K562 (cell line): ENCODE data around the gene SLC1A1. TPM values are rescaled to one million over a fixed set of nuclear protein-coding genes. Genes with fewer than 3 reads are reported as not detected.

Source experiments
- ATAC-seq: fragments of 200-7000 bp; cut with Tn5 transposase; 3 replicates; pipeline ENCODE4 v1.9.1; 2020; ENCODE audit warnings: moderate library complexity
- BruUV-seq: library from RNA; stranded (reverse); fragments of 400-500 nt; replicated peaks from 2 replicates; lab custom pipeline; 2021; lab: Mats Ljungman, UMichigan
- CTCF ChIA-PET: fragments of 300-600 bp; formaldehyde crosslinking; extraction: SDS; loops from one replicate; lab custom pipeline; 2021; ENCODE audit warnings: low intra/inter-chr PET ratio; lab: Yijun Ruan, JAX
- POLR2A ChIA-PET: fragments of 300-600, 350-650 bp; sonication (Branson Sonifier 250); formaldehyde crosslinking; extraction: SDS; loops from one replicate; lab custom pipeline; 2021; ENCODE audit warnings: antibody characterized with exemption, inconsistent platforms; lab: Yijun Ruan, JAX
- DNase-seq, 4 experiments: peaks; one replicate each; pipeline versions ENCODE4 v3.0.0 to v3.0.0-alpha.2; 2011 to 2018; ENCODE audit warnings: low spot score in 3 of 4, mixed read lengths in 3 of 4; ENCODE audit errors: extremely low read depth in 1 of 4
- FAIRE-seq: peaks from 2 replicates; lab custom pipeline; 2011; peaks lifted over from hg19 to GRCh38; lab: Jason Lieb, UNC
- H2AFZ ChIP-seq: 2 replicates; pipeline ENCODE4 v1.6.0; 2011; ENCODE audit warnings: low read depth, low read length, control low read depth, inconsistent platforms
- H3K27ac ChIP-seq: fragments of 200-600 bp; 3 replicates; pipeline ENCODE4 v1.8.0; 2011; ENCODE audit warnings: low read depth, mild to moderate bottlenecking, control low read depth, inconsistent platforms, low read length, moderate library complexity, mixed read lengths; ENCODE audit errors: extremely low read depth
- H3K27me3 ChIP-seq, 2 experiments: fragments of 300-600 bp in 1 of 2; 2 replicates in 1 of 2; 3 replicates in 1 of 2; pipeline versions ENCODE4 v1.6.0 to v1.8.0; 2011; ENCODE audit warnings: inconsistent platforms in 2 of 2, low read length in 2 of 2, mild to moderate bottlenecking in 1 of 2, mixed read lengths in 1 of 2, moderate library complexity in 1 of 2; ENCODE audit not compliant: control insufficient read depth in 2 of 2, insufficient read depth in 2 of 2
- H3K36me3 ChIP-seq: fragments of 300-600 bp; 3 replicates; pipeline ENCODE4 v1.8.0; 2011; ENCODE audit warnings: mild to moderate bottlenecking, low read length, inconsistent platforms; ENCODE audit not compliant: control insufficient read depth, insufficient read depth
- H3K4me1 ChIP-seq, 2 experiments: fragments of 200-600 bp in 1 of 2; replicated peaks in 1 of 2; 2 replicates in 1 of 2; 3 replicates in 1 of 2; pipeline versions ENCODE4 v1.5.1 to v1.8.0; 2011; ENCODE audit warnings: inconsistent platforms in 2 of 2, low read length in 2 of 2, mild to moderate bottlenecking in 1 of 2, mixed read lengths in 1 of 2, moderate library complexity in 1 of 2; ENCODE audit not compliant: control insufficient read depth in 2 of 2, insufficient read depth in 2 of 2
- H3K4me2 ChIP-seq: 2 replicates; pipeline ENCODE4 v1.6.1; 2011; ENCODE audit warnings: low read length, control low read depth, inconsistent platforms, mixed read lengths; ENCODE audit not compliant: insufficient read depth
- H3K4me3 ChIP-seq: fragments of 200-600 bp; sonication (generic), shearing (Covaris generic); 2 replicates; pipeline ENCODE4 v1.5.1; 2016; ENCODE audit warnings: control low read depth, inconsistent platforms
- H3K79me2 ChIP-seq: fragments of 200-600 bp; 3 replicates; pipeline ENCODE4 v1.8.0; 2011; ENCODE audit warnings: low read length, inconsistent platforms; ENCODE audit not compliant: control insufficient read depth, insufficient read depth
- H3K9ac ChIP-seq, 2 experiments: 2 replicates each; pipeline versions ENCODE4 v1.6.0 to v1.6.1; 2011; ENCODE audit warnings: low read depth in 2 of 2, low read length in 2 of 2, control low read depth in 1 of 2, inconsistent platforms in 1 of 2, mild to moderate bottlenecking in 1 of 2, mixed read lengths in 1 of 2; ENCODE audit not compliant: insufficient read depth in 1 of 2
- H3K9me1 ChIP-seq: one replicate; pipeline ENCODE4 v1.6.0; 2011; ENCODE audit warnings: inconsistent platforms, mild to moderate bottlenecking, low read length, moderate library complexity; ENCODE audit not compliant: control insufficient read depth, insufficient read depth
- H3K9me3 ChIP-seq: replicated peaks from 2 replicates; pipeline ENCODE4 v1.5.1; 2011; ENCODE audit warnings: low read depth, low read length, inconsistent platforms; ENCODE audit not compliant: control insufficient read depth, insufficient read depth
- H4K20me1 ChIP-seq: replicated peaks from 2 replicates; pipeline ENCODE4 v1.6.1; 2011; ENCODE audit warnings: low read length, inconsistent platforms, mixed read lengths; ENCODE audit not compliant: control insufficient read depth, insufficient read depth
- BHLHE40 ChIP-seq: IDR thresholded peaks from 2 replicates; pipeline ENCODE4 v1.6.1; 2011; ENCODE audit warnings: low read length, improper control_type of control experiment
- FUS ChIP-seq: fragments of 200-400 bp; formaldehyde crosslinking; optimal IDR thresholded peaks from 2 replicates; pipeline ENCODE3; 2017; ENCODE audit warnings: low read depth, low read length
- L3MBTL2 ChIP-seq: fragments of 450-650 bp; IDR thresholded peaks from 2 replicates; pipeline ENCODE4 v1.6.1; 2016; ENCODE audit warnings: mild to moderate bottlenecking, moderate library complexity
- NFRKB ChIP-seq: fragments of 450-650 bp; IDR thresholded peaks from 2 replicates; pipeline ENCODE4 v1.6.1; 2016; ENCODE audit warnings: low read depth
- NR2F6 ChIP-seq: fragments of 450-650 bp; formaldehyde crosslinking; IDR thresholded peaks from 2 replicates; pipeline ENCODE4 v1.4.0; 2020; ENCODE audit warnings: mild to moderate bottlenecking
- SAFB2 ChIP-seq: fragments of 200-400 bp; formaldehyde crosslinking; IDR thresholded peaks from 2 replicates; pipeline ENCODE4 v1.6.1; 2018; ENCODE audit warnings: borderline replicate concordance, low read length, low read depth, moderate library complexity; ENCODE audit not compliant: severe bottlenecking
- ZNF384 ChIP-seq: IDR thresholded peaks from 2 replicates; pipeline ENCODE4 v1.6.1; 2012; ENCODE audit warnings: low read depth, low read length, improper control_type of control experiment
- ZNF41 ChIP-seq: fragments of 250-450 bp; sonication (Bioruptor Pico); conservative IDR thresholded peaks from 2 replicates; pipeline ENCODE4 v1.4.0; 2020; ENCODE audit warnings: mild to moderate bottlenecking
- ZNF444 ChIP-seq: fragments of 250-450 bp; sonication (Bioruptor Pico); IDR thresholded peaks from 2 replicates; pipeline ENCODE4 v1.4.0; 2020; ENCODE audit warnings: mild to moderate bottlenecking, moderate library complexity
- ZNF586 ChIP-seq: fragments of 450-650 bp; formaldehyde crosslinking; conservative IDR thresholded peaks from 2 replicates; pipeline ENCODE4 v1.4.0; 2020; ENCODE audit warnings: mild to moderate bottlenecking, moderate library complexity
- WGBS: fragments of 100-300 bp; shearing (Covaris generic); methylation state at CpG from one replicate; pipeline ENCODE4 v1.1.6; 2016; ENCODE audit warnings: low coverage, mixed read lengths; ENCODE audit not compliant: insufficient coverage; ENCODE audit errors: missing lambda C conversion rate; 5-methylcytosine and 5-hydroxymethylcytosine counted together
- in situ Hi-C: fragments of 300-500 bp; cut with MboI; formaldehyde crosslinking; loops from 4 replicates; pipeline ENCODE4 v1.15.0; 2018; ENCODE audit warnings: inconsistent platforms, mixed read lengths
- intact Hi-C: fragments of 100-400 bp; cut with micrococcal nuclease; formaldehyde crosslinking; loops from 2 replicates; pipeline ENCODE4 v1.14.2; 2022
- polyA plus RNA-seq, 8 experiments: library from polyadenylated mRNA; depleted of rRNA in 4 of 8; stranded (reverse) in 5 of 8; unstranded in 3 of 8; fragments of >200 nt; fragmentation: Nextera tagmentation in 2 of 8; fragmentation: Illumina TruSeq in 1 of 8; extraction: Ambion mirVana in 2 of 8; extraction: Trizol in 1 of 8; gene quantifications; 2 replicates each; pipeline versions ENCODE4 v1.2.1 to v1.2.3, GENCODE V29; 2011 to 2014; ENCODE audit warnings: inconsistent platforms in 1 of 8, missing spikeins in 1 of 8
- total RNA-seq, 7 experiments: library from RNA; depleted of rRNA in 6 of 7; stranded (reverse); fragments of >200 nt in 6 of 7; fragmentation: Illumina TruSeq in 2 of 7; extraction: Trizol in 2 of 7; gene quantifications; 2 replicates each; pipeline versions ENCODE4 v1.2.1 to v1.2.3, GENCODE V29; 2011 to 2021; ENCODE audit warnings: low replicate concordance in 1 of 7
- TF ChIP-seq, protein P1 (sequence below): fragments of 450-650 bp; IDR thresholded peaks from 2 replicates; pipeline ENCODE4 v1.6.1; 2017; ENCODE audit warnings: antibody characterized with exemption
- TF ChIP-seq, protein P2 (sequence below): fragments of 450-650 bp; formaldehyde crosslinking; IDR thresholded peaks from 2 replicates; pipeline ENCODE4 v1.4.0; 2022; ENCODE audit warnings: missing genetic modification characterization
- TF ChIP-seq, protein P3 (sequence below): sonication (generic); IDR thresholded peaks from 2 replicates; pipeline ENCODE4 v1.6.1; 2016

Gene SLC1A1
- total and polyA plus RNA-seq, 9 of the 15 experiments (the other 6 are each of a cell fraction or from before 2014, with no cell fraction given): 0.11 to 0.16 TPM; not detected in 7

DNA sequence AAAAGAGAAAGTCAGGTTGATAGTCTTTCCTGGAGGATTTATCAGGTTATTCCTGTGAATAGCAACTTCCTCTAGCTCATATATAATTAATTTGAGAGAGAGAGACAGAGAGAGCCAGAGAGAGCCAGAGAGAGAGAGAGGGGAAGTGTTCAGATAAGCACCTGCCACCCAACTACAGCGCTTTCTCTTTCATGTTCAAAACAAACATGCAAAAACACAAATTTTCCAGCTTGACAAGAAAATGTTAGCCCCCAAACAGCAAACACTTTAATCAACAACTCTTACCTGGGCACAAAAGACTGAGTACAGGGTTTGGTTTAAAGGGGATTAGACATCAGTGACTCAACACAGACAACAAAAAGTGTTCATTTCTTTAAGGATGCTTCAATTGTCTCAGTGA, 110.1 kb downstream of the SLC1A1 start:
- no peak overlapping the region for H3K9ac ChIP-seq
- H2AFZ ChIP-seq: no peak overlapping the region
- in situ Hi-C loops: loop anchor here (25.0 kb wide), 1 partner anchor 837 kb away; the partner anchor contains the start of gene PLGRKT
- no peaks in the 10 kb centered on the region for H3K9me1 ChIP-seq
- CTCF ChIA-PET: no interaction called here
- H3K79me2 ChIP-seq: no peaks in the 10 kb centered on the region
- no peaks in the 10 kb centered on the region for H3K36me3 ChIP-seq
- BruUV-seq: no TSS peak
- 0% methylated on average over 1 of the region's 1 CpG for WGBS
- no peak overlapping the region for H3K4me3 ChIP-seq
- peaks cover 3 to 9% of the 10 kb centered on the region in 2 experiments; a peak in 4 of 5 replicates for H3K27me3 ChIP-seq
- H3K27ac ChIP-seq: no peak overlapping the region
- intact Hi-C loops: loop anchor here (10.0 kb wide), 1 partner anchor 154 kb away; no protein-coding TSS in a partner anchor
- TF ChIP-seq ZNF41 (CRISPR knock-in tag) (no peak), ZNF444 (CRISPR knock-in tag) (no peak), BHLHE40 (no peak), ZNF384 (no peak), FUS (no peak), L3MBTL2 (no peak), NFRKB (no peak), SAFB2 (no peak), NR2F6 (CRISPR knock-in tag) (no peak), ZNF586 (CRISPR knock-in tag) (no peak)
- TF ChIP-seq, protein P1, sequence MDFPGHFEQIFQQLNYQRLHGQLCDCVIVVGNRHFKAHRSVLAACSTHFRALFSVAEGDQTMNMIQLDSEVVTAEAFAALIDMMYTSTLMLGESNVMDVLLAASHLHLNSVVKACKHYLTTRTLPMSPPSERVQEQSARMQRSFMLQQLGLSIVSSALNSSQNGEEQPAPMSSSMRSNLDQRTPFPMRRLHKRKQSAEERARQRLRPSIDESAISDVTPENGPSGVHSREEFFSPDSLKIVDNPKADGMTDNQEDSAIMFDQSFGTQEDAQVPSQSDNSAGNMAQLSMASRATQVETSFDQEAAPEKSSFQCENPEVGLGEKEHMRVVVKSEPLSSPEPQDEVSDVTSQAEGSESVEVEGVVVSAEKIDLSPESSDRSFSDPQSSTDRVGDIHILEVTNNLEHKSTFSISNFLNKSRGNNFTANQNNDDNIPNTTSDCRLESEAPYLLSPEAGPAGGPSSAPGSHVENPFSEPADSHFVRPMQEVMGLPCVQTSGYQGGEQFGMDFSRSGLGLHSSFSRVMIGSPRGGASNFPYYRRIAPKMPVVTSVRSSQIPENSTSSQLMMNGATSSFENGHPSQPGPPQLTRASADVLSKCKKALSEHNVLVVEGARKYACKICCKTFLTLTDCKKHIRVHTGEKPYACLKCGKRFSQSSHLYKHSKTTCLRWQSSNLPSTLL: no peak
- TF ChIP-seq, protein P2, sequence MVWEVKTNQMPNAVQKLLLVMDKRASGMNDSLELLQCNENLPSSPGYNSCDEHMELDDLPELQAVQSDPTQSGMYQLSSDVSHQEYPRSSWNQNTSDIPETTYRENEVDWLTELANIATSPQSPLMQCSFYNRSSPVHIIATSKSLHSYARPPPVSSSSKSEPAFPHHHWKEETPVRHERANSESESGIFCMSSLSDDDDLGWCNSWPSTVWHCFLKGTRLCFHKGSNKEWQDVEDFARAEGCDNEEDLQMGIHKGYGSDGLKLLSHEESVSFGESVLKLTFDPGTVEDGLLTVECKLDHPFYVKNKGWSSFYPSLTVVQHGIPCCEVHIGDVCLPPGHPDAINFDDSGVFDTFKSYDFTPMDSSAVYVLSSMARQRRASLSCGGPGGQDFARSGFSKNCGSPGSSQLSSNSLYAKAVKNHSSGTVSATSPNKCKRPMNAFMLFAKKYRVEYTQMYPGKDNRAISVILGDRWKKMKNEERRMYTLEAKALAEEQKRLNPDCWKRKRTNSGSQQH (CRISPR knock-in tag): no peak
- TF ChIP-seq, protein P3, sequence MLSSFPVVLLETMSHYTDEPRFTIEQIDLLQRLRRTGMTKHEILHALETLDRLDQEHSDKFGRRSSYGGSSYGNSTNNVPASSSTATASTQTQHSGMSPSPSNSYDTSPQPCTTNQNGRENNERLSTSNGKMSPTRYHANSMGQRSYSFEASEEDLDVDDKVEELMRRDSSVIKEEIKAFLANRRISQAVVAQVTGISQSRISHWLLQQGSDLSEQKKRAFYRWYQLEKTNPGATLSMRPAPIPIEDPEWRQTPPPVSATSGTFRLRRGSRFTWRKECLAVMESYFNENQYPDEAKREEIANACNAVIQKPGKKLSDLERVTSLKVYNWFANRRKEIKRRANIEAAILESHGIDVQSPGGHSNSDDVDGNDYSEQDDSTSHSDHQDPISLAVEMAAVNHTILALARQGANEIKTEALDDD: no peak
- H3K4me1 ChIP-seq: no peaks in the 10 kb centered on the region
- no peaks in the 10 kb centered on the region for H4K20me1 ChIP-seq
- H3K4me2 ChIP-seq: no peak overlapping the region
- no peaks in the 10 kb centered on the region for H3K9me3 ChIP-seq
- no peak for DNase-seq
- ATAC-seq: no peak
- POLR2A ChIA-PET: interaction anchor here (0.6 kb wide), 1 partner anchor 76 kb away, joined by 3 read pairs; no protein-coding TSS in a partner anchor
- FAIRE-seq: no peak
